GM19238 (cell line): ENCODE results near the gene HOXA1.
"Not testable (repeated sequence)": the region's sequence is repeated elsewhere in the genome, so short reads cannot be mapped to it uniquely, and the experiment has no call there.

Source experiments
- DNase-seq: peaks from one replicate; pipeline ENCODE4 v3.0.0; 2011; ENCODE audit warnings: low spot score; ENCODE audit not compliant: insufficient read length

The HOXA1 gene

DNA sequence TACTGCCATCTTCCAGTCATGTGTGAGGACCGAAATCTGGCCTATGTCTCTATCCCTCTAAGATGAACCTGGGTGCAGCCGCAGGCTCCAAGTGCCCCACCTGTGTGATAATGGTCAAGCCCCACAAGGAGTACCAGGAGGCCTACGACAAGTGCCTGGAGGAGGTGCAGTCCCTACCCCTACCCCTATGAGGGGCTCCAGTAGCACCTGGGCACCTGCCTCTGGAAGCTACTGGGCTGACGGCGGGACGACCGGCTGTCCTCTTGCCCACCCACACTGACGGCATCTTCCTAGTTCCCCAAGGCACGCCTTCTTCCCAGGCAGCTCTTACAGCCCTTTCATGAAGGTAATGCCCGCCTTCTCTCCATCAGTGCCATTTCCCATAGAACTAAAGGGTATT, 47.4 kb downstream of the HOXA1 start:
- DNase-seq = no peak

DNA sequence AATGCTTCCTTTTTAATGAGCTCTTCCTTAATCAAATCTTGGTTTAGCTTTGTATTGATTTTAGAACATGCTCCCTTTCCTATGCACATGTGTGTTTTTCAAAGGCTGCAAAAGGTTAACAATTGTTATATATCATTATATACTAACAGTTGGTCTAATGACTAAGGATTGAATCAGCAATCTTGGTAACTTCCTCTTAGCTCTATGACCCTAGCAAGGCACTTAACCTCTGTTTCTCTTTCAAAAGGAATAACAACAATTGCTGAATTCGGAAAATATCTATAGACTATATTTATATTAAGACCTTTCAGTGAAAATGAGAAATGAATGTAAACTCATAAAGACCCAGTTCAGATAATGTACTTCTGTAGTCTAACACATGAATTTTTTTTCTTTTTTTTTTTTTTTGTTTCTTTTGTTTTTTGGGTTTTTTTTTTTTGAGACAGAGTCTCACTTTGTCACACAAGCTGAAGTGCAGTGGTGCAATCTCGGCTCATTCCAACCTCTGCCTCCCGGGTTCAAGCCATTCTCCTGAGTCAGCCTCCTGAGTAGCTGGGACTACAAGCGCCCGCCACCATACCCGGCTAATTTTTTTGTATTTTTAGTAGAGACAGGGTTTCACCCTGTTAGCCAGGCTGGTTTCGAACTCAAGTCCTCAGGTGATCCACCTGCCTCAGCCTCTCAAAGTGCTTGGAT, 48.8 kb downstream of the HOXA1 start:
- no peak for DNase-seq

DNA sequence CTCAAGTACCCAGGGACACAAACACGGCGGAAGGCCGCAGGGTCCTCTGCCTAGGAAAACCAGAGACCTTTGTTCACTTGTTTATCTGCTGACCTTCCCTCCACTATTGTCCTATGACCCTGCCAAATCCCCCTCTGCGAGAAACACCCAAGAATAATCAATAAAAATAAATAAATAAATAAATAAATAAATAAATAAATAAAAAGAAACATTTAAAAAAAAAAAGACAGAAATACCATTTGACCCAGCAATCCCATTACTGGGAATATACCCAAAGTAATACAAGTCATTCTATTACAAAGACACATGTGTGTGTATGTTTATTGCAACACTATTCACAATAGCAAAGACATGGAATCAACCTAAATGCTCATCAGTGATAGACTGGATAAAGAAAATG, 49.8 kb downstream of the HOXA1 start:
- not testable (repeated sequence) for DNase-seq

DNA sequence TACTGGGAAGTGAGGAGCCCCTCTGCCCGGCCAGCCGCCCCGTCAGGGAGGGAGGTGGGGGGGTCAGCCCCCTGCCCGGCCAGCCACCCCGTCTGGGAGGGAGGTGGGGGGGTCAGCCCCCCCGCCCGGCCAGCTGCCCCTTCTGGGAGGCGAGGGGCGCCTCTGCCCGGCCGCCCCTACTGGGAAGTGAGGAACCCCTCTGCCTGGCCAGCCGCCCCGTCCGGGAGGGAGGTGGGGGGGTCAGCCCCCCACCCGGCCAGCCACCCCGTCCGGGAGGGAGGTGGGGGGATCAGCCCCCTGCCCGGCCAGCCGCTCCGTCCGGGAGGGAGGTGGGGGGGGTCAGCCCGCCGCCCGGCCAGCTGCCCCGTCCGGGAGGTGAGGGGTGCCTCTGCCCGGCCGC, 50.7 kb downstream of the HOXA1 start:
- not testable (repeated sequence) for DNase-seq
